Hematopoietic multipotent progenitor cell treated with erythropoietin and hydrocortisone succinate and interleukin-3 and kit ligand, for 15 days (in vitro differentiated cells): ENCODE results near the gene NAALADL1.
A peak's percentile ranks its signal among the peaks of the same experiment; 100 is the strongest.
"Not testable (repeated sequence)": the region's sequence is repeated elsewhere in the genome, so short reads cannot be mapped to it uniquely, and the experiment has no call there.

Experiments
- DNase-seq: peaks from one replicate; pipeline ENCODE4 v3.0.0-alpha.2; 2015; ENCODE audit warnings: low spot score

Gene NAALADL1

DNA sequence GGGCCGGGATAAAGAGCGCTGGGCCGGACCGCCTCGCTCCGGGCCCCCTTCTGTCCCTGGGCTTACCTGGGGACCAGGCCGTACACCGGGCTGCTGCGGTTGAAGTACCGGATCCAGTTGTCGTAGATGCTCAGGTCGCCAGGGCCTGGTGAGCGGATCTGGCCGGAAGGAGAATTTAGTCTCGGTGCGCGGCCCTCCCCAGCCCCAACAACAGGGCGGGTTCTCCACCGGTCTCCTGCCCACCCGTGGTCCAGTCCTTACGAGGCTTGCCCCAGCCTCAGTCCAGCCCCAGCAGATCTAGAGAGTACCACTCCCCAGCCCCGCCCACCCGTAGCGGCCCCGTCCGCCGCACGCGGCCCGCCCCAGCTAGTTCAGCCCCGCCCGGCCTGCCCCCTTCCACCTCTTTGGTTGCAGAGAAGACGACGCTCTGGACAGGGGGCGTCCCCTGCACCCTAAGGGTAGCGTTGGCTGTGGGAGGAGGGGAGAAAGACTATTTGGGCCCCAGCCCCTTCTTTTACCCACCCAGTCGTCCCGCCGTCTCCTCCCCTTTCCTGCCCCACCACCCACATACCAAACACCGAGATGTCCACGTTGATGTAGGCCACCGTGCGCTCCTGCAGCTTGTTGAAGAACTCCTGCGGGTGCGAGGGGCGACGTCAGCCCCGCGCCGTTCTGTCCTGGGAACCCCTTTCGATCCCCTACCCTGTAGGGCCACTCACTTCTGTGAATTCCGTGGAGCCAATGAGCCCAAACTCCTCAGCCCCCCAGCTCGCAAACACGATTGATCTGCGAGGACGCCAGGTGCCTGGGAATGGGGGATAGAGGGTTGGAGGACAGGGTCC lies 10.6 kb downstream of the NAALADL1 start:
- DNase-seq: no peak

DNA sequence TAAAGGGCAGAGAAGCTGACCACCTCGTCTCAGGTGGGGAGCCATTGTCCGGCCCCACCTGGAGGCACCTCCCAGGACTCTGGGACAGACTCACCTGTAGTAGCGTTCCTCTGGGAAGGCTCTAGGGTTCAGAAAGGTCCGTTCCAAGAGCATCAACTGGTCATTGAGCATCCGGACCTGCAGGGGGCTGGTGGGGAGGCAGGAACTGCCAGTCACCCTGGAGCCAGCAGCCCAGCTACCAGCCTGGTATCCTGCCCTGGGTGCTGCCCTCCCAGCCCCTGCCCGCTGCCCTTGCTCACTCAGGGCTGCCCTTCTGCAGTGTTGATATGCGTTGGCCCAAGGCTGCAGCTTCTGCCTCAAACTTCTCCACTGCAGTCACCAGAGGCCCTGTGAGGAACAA lies 12.6 kb downstream of the NAALADL1 start:
- no peak for DNase-seq

GRCh38 chr11:65045061-65045460 lies 13.3 kb downstream of the NAALADL1 start:
- DNase-seq: no peak

DNA sequence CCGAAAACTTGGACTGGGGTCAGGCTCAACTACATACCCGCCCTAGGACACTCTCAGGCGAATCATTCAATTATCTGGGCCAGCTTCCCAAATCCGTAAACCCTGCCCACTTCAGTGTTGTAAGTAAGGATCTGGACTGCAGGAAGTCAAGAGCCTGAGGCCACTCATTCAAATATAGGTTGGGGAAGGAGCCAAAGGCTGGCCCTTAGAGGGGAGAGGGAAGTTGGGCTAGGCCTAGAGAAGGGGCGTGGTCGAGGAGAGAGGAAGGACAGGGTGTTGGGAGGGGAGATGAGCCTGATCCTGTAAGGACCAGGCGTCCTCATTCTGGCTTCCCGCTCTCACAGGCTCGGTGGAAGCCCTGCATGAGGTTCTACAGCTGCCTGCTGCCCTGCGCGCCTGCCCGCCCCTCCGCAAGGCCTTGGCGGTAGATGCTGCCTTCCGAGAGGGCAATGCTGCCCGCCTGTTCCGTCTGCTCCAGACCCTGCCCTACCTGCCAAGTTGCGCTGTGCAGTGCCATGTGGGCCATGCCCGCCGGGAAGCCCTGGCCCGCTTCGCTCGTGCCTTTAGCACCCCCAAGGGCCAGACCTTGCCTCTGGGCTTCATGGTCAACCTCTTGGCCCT lies 14.4 kb downstream of the NAALADL1 start:
- no peak for DNase-seq

- no peak for DNase-seq
Observed at GRCh38 chr11:65042891-65043290, 15.5 kb downstream of the NAALADL1 start.

- DNase-seq: peak; percentile 90
Observed at GRCh38 chr11:65040847-65041622, 17.3 kb downstream of the NAALADL1 start, which contains the start of gene SAC3D1. TSS of gene SAC3D1 (plus strand) at chr11:65041210. CDS start at chr11:65041293, 83 bp downstream.

- DNase-seq: no peak
Observed at GRCh38 chr11:65040520-65040846, 17.9 kb downstream of the NAALADL1 start.

DNA sequence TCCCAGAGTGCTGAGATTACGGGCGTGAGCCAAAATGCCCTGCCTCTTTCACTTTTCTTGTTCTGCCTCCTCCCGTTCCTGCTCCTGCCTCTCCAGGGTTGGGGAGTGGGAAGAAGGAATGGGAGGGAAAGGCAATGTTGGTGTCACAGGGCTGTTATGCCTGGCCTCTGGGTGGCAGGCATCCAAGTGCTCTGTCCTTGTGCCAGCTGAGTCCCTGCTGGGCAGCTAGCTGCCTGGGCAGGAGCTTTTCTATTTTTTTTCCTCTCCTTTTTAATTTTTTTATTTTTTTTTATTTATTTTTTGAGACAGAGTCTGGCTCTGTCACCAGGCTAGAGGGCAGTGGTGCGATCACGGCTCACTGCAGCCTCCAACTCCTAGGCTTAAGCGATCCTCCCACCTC lies 21.4 kb downstream of the NAALADL1 start:
- DNase-seq: no peak

- no peak for DNase-seq
Observed at GRCh38 chr11:65035579-65035978, 22.8 kb downstream of the NAALADL1 start.

- DNase-seq: no peak
Observed at GRCh38 chr11:65034423-65034822, 23.9 kb downstream of the NAALADL1 start.

GRCh38 chr11:65032216-65032615 lies 26.1 kb downstream of the NAALADL1 start:
- no peak for DNase-seq

DNA sequence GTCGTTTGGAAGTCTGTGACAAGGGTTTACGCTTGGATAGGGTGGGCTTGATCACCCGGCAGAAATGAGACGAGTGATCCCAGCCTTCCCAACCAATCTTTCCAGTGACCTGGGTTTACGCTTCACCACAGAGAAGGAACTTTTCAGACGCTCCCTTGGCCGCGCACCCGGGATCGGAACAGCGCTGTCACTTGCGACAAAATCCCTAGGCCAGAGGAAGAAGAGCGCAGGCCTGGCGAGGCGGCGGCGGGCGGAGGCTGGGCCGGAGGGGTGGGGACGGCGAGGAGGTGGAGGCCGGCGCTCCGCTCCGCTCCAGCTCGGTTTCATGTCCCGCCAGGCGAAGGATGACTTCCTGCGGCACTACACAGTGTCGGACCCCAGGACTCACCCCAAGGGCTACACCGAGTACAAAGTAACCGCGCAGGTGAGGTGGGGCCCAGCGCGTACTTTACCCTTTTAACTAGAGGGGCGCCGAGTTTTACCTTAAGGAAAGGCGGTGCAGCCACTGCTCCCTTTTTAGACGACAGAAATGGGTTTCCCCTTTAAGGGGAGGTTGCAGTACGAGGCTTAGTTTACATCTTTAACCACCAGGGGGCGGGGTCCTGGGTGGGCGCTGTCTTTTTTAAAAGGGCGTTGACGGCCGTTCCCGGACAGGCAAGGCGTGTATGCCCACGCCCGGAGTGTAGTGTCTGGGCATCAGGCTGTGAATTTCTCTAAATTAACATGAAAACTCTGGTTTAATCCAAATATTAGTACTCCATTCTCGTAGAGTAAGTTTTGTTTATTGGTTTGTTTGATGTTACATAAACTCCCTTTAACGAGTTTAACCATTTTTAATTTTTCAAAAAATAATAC lies 30.9 kb downstream of the NAALADL1 start, which contains the start of gene SNX15:
Gene SNX15 (plus strand): TSS at position 227 of the 855 bp plus-strand sequence. CDS start 99 bp downstream, at position 326.
- DNase-seq: peak; percentile 98

DNA sequence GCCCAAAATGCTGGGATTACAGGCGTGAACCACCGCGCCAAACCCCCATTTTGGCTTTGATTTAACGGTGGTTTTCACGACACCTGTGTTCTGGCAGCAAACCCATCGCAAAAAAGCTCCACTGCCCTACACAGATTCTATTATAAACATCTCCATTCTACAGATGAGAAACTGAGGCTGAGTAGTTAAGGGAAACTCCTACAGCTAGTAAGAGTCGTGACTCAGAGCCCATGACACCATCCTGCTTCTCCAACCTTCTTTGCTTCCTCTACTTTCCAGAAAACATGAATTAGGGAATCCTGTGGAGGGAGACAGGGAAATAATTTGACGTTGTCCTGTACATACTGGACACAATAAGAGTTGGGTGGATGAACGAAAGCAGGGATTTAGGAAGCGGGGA lies 31.5 kb downstream of the NAALADL1 start:
- DNase-seq: no peak

DNA sequence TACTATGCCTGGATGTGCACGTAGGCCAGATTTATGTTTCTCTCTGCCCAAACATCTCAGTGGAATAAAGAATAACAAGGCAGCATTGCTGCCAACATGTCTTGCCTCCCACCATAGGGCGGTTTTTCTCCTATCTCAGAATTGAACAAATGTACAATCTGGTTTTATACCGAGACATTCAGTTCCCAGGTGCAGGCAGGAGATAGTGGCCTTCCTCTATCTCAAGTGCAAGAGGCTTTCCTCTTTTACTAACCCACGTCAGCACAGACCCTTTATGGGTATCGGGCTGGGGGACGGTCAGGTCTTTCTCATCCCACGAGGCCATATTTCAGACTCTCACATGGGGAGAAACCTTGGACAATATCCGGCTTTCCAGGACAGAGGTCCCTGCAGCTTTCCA lies 34.9 kb downstream of the NAALADL1 start:
- not testable (repeated sequence) for DNase-seq

DNA sequence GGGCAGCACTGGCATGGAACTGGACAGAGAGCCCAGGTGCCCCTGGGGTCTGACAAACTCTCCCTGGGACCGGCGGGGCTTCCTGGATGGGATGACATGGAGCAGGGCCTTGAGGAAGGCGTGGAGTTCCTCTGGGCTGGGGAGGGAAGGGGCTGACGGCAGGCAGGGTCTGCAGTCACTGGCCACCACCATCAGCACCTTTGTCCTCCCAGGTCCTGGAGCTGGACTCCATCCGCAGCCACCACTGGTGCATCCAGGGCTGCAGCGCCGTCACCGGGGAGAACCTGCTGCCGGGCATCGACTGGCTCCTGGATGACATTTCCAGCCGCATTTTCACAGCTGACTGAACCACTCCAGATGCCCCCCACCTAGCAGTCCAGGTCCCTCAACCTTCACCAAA lies 36.8 kb downstream of the NAALADL1 start:
- no peak for DNase-seq

GRCh38 chr11:65021003-65021402 lies 37.4 kb downstream of the NAALADL1 start:
- DNase-seq: no peak

DNA sequence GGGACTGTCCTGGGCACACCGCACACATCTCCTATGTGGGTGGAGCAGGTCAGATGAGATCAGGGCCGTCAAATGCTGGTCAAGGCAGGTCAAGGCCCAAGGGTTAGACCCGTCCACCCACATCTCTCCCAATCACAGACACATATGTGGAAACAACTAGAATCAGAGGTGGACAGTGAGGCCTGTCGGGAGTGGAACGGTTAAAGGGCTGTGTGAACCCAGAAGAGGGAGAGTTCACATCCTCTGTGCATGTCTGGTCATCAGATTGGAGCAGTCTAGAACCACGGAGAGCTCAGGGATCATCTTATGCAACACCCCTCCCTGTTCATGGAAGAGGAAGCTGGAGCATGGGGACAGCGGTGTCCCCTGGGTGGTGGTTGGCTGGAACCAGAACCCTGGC lies 38.5 kb downstream of the NAALADL1 start:
- no peak for DNase-seq

DNA sequence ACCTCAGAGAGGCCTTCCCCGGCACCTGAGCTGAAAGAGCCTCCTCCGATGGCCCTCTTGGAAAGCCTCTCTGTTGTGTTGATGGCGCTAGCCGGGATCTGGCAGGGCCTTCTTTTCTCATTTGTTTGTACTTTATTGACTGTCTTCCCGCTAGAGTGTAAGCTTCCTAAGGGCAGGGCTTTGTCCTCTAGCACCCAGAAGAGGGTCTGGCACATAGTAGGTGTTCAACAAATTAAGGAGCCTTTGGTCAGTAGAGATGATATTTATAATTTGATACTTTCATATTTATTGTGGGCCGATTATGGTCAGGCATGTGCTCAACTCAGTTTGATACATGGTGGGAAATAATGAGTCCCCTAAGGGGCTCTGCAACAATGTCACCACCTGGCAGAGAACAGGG lies 40.4 kb downstream of the NAALADL1 start:
- DNase-seq: no peak

GRCh38 chr11:65016705-65017104 lies 41.6 kb downstream of the NAALADL1 start:
- no peak for DNase-seq

- no peak for DNase-seq
Observed at GRCh38 chr11:65014726-65015227, 43.6 kb downstream of the NAALADL1 start.

DNA sequence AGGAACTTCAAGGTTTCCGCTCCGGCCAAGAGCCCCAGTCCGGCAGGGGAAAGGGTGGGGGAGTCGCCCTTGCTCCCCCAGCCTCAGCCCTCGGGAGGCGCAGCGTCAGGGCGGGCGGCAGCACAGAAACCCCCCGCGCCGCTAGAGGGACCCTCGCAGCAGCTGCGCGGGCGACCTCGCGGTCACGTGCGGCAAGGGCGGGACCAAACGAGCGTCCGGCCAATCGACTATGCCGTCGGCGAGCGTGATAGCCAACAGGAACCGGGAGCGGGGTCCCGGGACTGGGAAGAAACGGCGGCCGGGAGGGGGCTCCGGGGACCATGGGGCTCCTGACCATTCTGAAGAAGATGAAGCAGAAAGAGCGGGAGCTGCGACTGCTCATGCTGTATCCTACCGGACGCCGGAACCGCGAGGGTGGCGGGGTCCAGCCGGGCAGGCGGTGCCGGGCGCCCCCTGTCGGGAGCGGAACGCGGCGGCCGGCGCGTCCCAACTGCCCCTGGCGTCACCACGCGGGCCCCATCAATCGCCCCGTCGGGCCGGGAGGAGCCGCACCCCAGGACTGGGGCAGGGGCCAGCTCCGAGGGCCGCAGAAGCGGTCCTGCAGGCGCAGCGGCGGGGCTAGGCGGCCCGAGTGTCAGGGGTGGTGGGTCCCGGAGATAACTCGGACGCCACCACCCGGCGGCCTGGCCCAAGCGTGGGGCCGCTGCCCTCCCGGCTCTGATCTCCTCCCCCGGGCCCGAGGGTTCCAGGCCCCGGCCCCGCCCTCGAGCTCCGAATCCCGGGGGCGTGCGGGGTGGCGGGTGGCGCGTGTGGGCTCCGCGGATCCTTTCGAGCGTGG lies 44.2 kb downstream of the NAALADL1 start, which contains the start of gene ARL2:
Gene ARL2 (plus strand): TSS at position 273 of the 838 bp plus-strand sequence. CDS start 48 bp downstream, at position 321.
- peak; percentile 92 for DNase-seq
